Stimulated activated CD4-positive, alpha-beta T cell treated with anti-CD3 and anti-CD28 coated beads, Interleukin-1b, Interleukin-23, amount 100 ng/mL, for 48 hours (primary cell): ENCODE results near the gene MUCL3.
"Not testable (repeated sequence)": the region's sequence is repeated elsewhere in the genome, so short reads cannot be mapped to it uniquely, and the experiment has no call there.

Experiments used
- DNase-seq: peaks from one replicate; pipeline ENCODE4 v3.0.0-alpha.2; 2020

MUCL3 gene, protein sequence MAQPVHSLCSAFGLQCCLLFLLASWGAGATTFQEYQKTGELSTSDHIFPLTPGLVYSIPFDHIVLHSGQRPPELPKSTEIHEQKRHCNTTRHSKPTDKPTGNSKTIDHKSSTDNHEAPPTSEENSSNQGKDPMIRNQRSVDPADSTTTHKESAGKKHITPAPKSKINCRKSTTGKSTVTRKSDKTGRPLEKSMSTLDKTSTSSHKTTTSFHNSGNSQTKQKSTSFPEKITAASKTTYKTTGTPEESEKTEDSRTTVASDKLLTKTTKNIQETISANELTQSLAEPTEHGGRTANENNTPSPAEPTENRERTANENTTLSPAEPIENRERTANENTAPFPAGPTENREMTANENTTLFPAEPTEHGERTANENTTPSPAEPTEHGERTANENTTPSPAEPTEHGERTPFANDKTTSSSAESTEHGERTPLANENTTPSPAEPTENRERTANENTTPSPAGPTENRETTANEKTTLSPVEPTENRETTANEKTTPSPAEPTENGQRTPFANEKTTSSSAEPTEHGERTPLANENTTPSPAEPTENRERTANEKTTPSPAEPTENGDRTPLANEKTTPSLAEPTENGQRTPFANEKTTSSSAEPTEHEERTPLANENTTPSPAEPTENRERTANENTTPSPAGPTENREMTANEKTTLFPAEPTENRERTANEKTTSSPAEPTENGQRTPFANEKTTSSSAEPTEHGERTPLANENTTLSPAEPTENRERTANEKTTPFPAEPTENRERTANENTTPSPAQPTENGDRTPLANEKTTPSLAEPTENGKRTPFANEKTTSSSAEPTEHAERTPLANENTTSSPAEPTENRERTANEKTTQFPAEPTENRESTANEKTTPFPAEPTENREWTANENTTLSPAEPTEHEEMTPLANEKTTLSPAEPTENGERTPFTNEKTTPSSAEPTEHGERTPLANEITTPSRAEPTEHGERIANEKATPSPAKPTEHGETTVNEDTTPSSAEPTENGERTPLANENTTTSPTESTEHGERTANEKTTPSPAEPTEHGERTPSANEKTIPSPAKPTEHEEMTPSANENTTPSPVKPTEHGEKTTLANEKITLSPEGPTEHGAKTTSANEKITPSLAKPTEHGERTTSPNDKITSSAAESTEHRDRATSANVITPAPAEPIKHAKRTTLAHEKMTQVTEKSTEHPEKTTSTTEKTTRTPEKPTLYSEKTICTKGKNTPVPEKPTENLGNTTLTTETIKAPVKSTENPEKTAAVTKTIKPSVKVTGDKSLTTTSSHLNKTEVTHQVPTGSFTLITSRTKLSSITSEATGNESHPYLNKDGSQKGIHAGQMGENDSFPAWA (N-terminal part only)

GRCh38 chr6:30940361-30940986 lies at the start of gene MUCL3:
Gene MUCL3, plus strand, starts transcription at chr6:30940973. Its CDS starts 27 bp downstream, at chr6:30941000.
- no peak for DNase-seq

DNA sequence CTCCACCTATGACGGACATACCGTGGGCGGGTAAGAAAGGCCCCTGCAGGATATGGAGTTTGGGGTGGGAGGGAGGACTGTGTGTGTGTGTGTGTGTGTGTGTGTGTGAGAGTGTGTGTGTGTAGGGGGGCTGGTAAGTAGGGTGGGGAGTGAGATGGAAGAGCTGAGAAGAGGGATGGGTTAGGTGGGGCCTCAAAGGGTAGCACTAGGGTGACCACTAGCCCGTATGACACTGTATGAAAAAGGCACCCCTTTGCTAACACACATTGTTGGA lies 49.4 kb upstream of the MUCL3 start:
- no peak for DNase-seq

DNA sequence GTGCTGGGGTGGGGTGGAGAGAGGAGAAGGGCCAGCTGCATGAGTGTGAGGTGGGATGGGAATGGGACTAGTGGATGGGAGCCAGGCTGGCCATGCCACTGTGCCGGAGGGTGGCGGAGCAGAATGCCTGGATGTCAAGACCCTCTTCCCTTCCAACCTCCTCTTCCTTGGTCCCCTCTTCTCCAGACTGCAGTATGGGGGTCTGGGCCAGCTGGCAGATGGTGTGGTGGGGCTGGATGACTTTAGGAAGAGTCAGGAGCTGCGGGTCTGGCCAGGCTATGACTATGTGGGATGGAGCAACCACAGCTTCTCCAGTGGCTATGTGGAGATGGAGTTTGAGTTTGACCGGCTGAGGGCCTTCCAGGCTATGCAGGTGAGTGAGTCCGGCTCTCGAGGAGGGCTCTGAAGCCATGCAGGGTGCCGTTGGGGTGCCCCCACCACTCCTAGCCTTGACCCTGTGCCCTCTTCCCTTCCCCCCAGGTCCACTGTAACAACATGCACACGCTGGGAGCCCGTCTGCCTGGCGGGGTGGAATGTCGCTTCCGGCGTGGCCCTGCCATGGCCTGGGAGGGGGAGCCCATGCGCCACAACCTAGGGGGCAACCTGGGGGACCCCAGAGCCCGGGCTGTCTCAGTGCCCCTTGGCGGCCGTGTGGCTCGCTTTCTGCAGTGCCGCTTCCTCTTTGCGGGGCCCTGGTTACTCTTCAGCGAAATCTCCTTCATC lies 48.8 kb upstream of the MUCL3 start:
- no peak for DNase-seq

DNA sequence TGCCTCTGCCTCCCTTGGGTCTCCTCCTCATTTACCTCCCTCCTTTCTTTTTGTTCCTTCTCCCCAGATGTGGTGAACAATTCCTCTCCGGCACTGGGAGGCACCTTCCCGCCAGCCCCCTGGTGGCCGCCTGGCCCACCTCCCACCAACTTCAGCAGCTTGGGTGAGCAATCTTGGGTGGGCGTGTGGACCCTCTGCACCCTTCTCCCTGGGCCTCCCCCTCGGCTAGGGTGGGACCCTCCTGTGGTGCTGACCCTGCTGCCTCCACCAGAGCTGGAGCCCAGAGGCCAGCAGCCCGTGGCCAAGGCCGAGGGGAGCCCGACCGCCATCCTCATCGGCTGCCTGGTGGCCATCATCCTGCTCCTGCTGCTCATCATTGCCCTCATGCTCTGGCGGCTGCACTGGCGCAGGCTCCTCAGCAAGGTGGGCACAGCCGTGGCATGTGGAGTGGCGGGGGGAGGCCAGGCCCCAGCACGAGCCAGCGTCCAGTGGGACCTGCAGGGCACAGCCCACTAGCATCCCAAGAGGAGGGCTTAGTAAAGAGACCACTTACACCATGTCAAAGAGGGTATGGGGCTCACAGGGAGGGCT lies 47.7 kb upstream of the MUCL3 start:
- no peak for DNase-seq

DNA sequence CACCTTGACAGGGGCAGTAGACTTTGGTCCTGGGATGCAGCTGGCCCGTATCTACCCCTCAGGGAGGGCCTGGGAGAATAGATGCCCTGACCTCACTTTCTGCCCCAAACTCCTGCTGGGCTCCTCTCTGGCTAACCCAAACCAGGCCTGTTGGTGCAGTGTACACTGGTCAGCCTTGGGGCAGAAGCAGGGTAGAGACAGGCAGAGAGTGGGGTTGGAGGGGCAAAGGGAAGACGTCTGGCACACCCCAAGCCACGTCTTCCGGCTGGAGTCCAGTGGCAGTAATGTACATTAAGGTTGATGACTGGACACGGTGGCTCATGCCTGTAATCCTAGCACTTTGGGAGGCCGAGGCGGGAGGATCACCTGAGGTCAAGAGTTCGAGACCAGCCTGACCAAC lies 47.1 kb upstream of the MUCL3 start:
- no peak for DNase-seq

- no peak for DNase-seq
These were observed 46.4 kb upstream of the MUCL3 start for GRCh38 chr6:30894381-30894780.

GRCh38 chr6:30894935-30895334 lies 45.8 kb upstream of the MUCL3 start:
- DNase-seq = no peak

GRCh38 chr6:30895343-30895742 lies 45.4 kb upstream of the MUCL3 start:
- no peak for DNase-seq

GRCh38 chr6:30896541-30896940 lies 44.2 kb upstream of the MUCL3 start:
- no peak for DNase-seq

GRCh38 chr6:30897882-30898281 lies 42.9 kb upstream of the MUCL3 start:
- DNase-seq = no peak

- DNase-seq = no peak
These were observed 41.9 kb upstream of the MUCL3 start for GRCh38 chr6:30898750-30899360.

DNA sequence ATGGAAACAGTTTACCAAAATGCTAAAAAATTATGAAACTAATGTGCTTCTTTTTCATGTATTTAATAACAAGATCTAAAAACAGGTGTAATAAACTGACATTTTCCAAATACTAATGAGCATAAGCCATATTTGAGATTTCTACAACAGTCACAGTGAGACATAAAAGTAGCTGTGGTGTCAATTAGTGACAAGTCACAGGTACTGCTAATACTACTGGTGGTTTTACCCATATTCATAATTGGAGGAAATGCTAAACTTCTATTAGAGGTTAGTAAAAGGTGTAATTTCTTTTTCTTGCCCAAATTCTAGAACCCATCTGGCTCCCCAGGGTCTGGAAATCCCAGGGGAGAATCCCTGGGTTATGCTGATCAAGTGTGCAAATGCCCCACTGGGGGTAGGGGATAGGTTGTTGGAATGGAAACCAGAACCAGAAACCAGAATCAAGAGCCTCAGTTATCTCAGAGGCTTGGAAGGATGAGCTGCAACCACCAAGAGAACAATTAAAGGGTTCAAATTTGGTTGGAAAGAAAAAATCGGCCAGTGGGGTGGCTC lies 39.8 kb upstream of the MUCL3 start:
- DNase-seq = no peak

- no peak for DNase-seq
These were observed 39.3 kb upstream of the MUCL3 start for GRCh38 chr6:30901436-30901835.

DNA sequence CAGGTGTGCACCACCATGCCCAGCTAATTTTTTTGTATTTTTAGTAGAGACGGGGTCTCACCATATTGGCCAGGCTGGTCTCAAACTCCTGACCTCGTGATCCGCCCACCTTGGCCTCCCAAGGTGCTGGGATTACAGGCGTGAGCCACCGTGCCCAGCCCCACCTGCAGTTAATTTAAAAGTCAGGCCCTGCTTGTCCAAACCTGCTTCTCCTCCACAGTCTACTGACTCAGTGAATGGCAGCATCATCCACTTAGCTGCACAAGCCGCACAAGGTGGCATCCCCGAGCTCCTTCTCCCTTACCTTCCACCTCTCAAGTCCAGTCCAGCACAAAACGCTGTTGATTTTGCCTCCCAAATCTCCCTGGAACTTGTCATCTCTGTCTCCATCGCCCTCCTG lies 38.6 kb upstream of the MUCL3 start:
- DNase-seq = not testable (repeated sequence)

GRCh38 chr6:30902709-30903108 lies 38.1 kb upstream of the MUCL3 start:
- DNase-seq = no peak

DNA sequence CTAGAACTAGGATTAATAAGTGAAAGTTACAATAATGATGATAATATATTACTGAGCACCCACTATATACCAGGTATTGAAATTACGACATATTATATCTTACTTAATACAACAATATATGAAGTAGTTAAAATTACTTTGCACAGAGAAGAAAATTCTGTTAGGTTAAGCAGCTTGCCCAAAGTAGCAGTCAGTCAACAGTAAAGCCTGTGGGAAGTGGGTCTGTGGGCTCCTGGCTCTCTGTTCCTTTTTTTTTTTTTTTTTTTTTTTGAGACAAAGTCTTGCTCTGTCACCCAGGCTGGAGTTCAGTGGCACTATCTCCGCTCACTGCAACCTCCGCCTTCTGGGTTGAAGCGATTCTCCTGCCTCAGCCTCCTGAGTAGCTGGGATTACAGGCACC lies 37.5 kb upstream of the MUCL3 start:
- no peak for DNase-seq

- not testable (repeated sequence) for DNase-seq
These were observed 33.4 kb upstream of the MUCL3 start for GRCh38 chr6:30907290-30907757.

GRCh38 chr6:30907758-30908591 lies 32.8 kb upstream of the MUCL3 start, which contains the start of gene GTF2H4:
Gene GTF2H4, plus strand, starts transcription at chr6:30908207.
- peak; percentile 97 for DNase-seq

- DNase-seq = no peak
These were observed 32.1 kb upstream of the MUCL3 start for GRCh38 chr6:30908700-30909099.

DNA sequence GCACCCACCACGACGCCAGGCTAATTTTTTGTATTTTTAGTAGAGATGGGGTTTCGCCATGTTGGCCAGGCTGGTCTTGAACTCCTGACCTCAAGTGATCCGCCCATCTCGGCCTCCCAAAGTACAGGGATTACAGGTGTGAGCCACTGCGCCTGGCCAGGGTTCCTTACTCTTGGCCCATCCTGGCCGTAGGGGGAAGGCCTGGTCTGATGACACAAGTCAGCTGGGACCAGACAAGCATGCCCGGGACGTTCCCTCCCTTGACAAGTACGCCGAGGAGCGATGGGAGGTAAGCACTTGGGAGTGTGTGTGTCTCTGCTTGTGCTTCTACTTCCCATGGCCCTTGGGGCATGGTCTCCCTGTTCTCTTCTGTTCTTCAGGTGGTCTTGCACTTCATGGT lies 30.3 kb upstream of the MUCL3 start:
- not testable (repeated sequence) for DNase-seq
